PFSK-1 (cell line): ENCODE measurements around the gene HDGFL2.

Experiments used
- POLR2AphosphoS5 ChIP-seq: IDR thresholded peaks from 2 replicates; pipeline ENCODE4 v1.6.1; 2012; ENCODE audit warnings: low read depth, mild to moderate bottlenecking, control low read depth, low read length, moderate library complexity
- SIN3A ChIP-seq: IDR thresholded peaks from 2 replicates; pipeline ENCODE4 v1.6.1; 2012; ENCODE audit warnings: mild to moderate bottlenecking, low read length, moderate library complexity, borderline replicate concordance; ENCODE audit not compliant: insufficient read depth
- TAF1 ChIP-seq: IDR thresholded peaks from 2 replicates; pipeline ENCODE4 v1.6.1; 2012; ENCODE audit warnings: low read length, control low read depth, borderline replicate concordance; ENCODE audit not compliant: insufficient read depth
- TF ChIP-seq, protein P1 (sequence below), 2 experiments: IDR thresholded peaks; 2 replicates each; pipeline versions ENCODE4 v1.6.1 to v1.8.0; 2011 to 2012; ENCODE audit warnings: low read depth in 2 of 2, low read length in 2 of 2, control low read depth in 1 of 2, inconsistent platforms in 1 of 2, mild to moderate bottlenecking in 1 of 2, moderate library complexity in 1 of 2; ENCODE audit not compliant: insufficient read depth in 1 of 2

DNA sequence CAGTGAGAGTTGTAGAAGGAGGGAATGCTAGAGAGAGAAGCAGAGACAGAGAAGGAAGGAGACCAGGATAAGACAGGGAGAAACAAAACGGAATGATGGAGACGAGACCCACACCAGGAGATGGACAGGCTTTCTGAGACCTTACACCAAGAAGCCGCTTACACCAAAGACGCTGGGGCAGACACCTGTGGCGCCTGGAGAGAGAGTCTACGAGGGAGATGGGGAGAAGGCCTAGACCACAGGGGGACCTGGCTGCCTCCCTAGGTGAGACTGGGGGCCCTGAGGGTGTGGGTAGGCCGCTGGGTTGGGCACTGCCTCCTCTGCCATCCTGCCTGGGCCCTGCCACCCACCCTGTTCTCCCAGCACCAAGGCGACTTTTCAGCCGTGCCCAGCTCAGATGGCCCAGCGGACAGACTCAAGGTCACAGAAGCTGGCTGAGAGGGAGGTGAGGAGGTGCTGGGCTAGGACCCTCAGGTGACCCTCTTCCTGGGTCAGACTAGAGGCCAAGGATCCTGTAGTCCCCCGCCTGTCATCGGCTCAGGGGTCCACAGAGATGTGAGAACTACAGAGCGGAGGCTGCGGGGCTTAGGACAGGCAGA lies 57.9 kb downstream of the HDGFL2 start:
- TF ChIP-seq TAF1: no peak
- no peak for TF ChIP-seq SIN3A
- TF ChIP-seq, protein P1, sequence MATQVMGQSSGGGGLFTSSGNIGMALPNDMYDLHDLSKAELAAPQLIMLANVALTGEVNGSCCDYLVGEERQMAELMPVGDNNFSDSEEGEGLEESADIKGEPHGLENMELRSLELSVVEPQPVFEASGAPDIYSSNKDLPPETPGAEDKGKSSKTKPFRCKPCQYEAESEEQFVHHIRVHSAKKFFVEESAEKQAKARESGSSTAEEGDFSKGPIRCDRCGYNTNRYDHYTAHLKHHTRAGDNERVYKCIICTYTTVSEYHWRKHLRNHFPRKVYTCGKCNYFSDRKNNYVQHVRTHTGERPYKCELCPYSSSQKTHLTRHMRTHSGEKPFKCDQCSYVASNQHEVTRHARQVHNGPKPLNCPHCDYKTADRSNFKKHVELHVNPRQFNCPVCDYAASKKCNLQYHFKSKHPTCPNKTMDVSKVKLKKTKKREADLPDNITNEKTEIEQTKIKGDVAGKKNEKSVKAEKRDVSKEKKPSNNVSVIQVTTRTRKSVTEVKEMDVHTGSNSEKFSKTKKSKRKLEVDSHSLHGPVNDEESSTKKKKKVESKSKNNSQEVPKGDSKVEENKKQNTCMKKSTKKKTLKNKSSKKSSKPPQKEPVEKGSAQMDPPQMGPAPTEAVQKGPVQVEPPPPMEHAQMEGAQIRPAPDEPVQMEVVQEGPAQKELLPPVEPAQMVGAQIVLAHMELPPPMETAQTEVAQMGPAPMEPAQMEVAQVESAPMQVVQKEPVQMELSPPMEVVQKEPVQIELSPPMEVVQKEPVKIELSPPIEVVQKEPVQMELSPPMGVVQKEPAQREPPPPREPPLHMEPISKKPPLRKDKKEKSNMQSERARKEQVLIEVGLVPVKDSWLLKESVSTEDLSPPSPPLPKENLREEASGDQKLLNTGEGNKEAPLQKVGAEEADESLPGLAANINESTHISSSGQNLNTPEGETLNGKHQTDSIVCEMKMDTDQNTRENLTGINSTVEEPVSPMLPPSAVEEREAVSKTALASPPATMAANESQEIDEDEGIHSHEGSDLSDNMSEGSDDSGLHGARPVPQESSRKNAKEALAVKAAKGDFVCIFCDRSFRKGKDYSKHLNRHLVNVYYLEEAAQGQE (IDR thresholded peaks at IDR 0.05; ENCODE audit: insufficient read depth in 1 of 2, low read depth in 2 of 2, low read length in 2 of 2): no peak
- no peak for TF ChIP-seq POLR2AphosphoS5
